RPMI7951 (cell line): ENCODE results near the gene TUBA4B. TPM values are rescaled to one million over a fixed set of nuclear protein-coding genes. Genes with fewer than 3 reads are reported as not detected.

Source experiments
- DNase-seq: peaks from one replicate; pipeline ENCODE4 v3.0.0-alpha.2; 2012; ENCODE audit warnings: low read depth
- total RNA-seq: library from RNA; depleted of rRNA; stranded (reverse); fragments of >200 nt; shearing (Covaris generic); gene quantifications from 2 replicates; pipeline ENCODE4 v1.2.3, GENCODE V29; 2014

TUBA4B gene
- total RNA-seq, 1 experiment from 2014 or later, result not detected

- DNase-seq, result peak; percentile 95
These were observed 34.0 kb upstream of the TUBA4B start, which contains the start of gene ABCB6 for GRCh38 chr2:219218732-219219701. TSS of gene ABCB6 (minus strand) at chr2:219218958. CDS start at chr2:219218673, 285 bp downstream.

GRCh38 chr2:219219784-219220532, 33.1 kb upstream of the TUBA4B start:
- DNase-seq, result no peak

- DNase-seq, result no peak
These were observed 32.2 kb upstream of the TUBA4B start for GRCh38 chr2:219220652-219221402.

GRCh38 chr2:219221957-219222518, 31.0 kb upstream of the TUBA4B start:
- DNase-seq, result no peak

- no peak for DNase-seq
These were observed 29.0 kb upstream of the TUBA4B start for GRCh38 chr2:219223831-219224610.

GRCh38 chr2:219225350-219225749, 27.7 kb upstream of the TUBA4B start:
- no peak for DNase-seq

GRCh38 chr2:219228041-219228910, 24.8 kb upstream of the TUBA4B start:
- no peak for DNase-seq

GRCh38 chr2:219228911-219229304, 24.1 kb upstream of the TUBA4B start:
- no peak for DNase-seq

- peak; percentile 99 for DNase-seq
These were observed 23.6 kb upstream of the TUBA4B start, which contains the start of the genes ANKZF1 and ATG9A for GRCh38 chr2:219229305-219230058. TSS of gene ANKZF1 (plus strand) at chr2:219229806. CDS start at chr2:219230258, 452 bp downstream. TSS of gene ATG9A (minus strand) at chr2:219229636. CDS start at chr2:219228024, 1,612 bp downstream.

- peak; percentile 59 for DNase-seq
These were observed 22.9 kb upstream of the TUBA4B start for GRCh38 chr2:219230059-219230540.

GRCh38 chr2:219234331-219234730, 18.7 kb upstream of the TUBA4B start:
- no peak for DNase-seq

GRCh38 chr2:219243291-219243761, 9.7 kb upstream of the TUBA4B start:
- DNase-seq, result peak; percentile 54

GRCh38 chr2:219244789-219245147, 8.3 kb upstream of the TUBA4B start:
- DNase-seq, result no peak

- DNase-seq, result peak; percentile 93
These were observed 7.7 kb upstream of the TUBA4B start, which contains the start of the genes GLB1L and STK16 for GRCh38 chr2:219245148-219245898. TSS of gene GLB1L (minus strand) at chr2:219245444. CDS start at chr2:219243573, 1,871 bp downstream. TSS of gene STK16 (plus strand) at chr2:219245479. CDS start at chr2:219246000, 521 bp downstream.

GRCh38 chr2:219245899-219246230, 7.2 kb upstream of the TUBA4B start:
- no peak for DNase-seq

GRCh38 chr2:219246559-219246958, 6.5 kb upstream of the TUBA4B start:
- no peak for DNase-seq
